H9 (cell line): Measurements from ENCODE around the gene FBXO28. TPM values are rescaled to one million over a fixed set of nuclear protein-coding genes. Genes with fewer than 3 reads are reported as not detected.

Experiments
- DNase-seq: peaks from one replicate; pipeline ENCODE4 v3.0.0-alpha.2; 2017
- H2AFZ ChIP-seq: one replicate; pipeline ENCODE4 v1.6.1; 2013; ENCODE audit warnings: mild to moderate bottlenecking, low read length, control low read depth, moderate library complexity
- H2AK5ac ChIP-seq: 2 replicates; pipeline ENCODE4 v1.6.1; 2013; ENCODE audit warnings: low read length, control low read depth, mixed read lengths; ENCODE audit not compliant: insufficient read length
- H2BK120ac ChIP-seq: one replicate; pipeline ENCODE4 v1.6.1; 2013; ENCODE audit warnings: low read depth, mild to moderate bottlenecking, low read length, control low read depth, inconsistent platforms; ENCODE audit not compliant: poor library complexity, severe bottlenecking
- H2BK12ac ChIP-seq: 2 replicates; pipeline ENCODE4 v1.6.1; 2013; ENCODE audit warnings: low read length, control low read depth, mixed read lengths, low read depth; ENCODE audit not compliant: insufficient read length
- H2BK15ac ChIP-seq: 2 replicates; pipeline ENCODE4 v1.6.1; 2013; ENCODE audit warnings: low read depth, low read length, control low read depth
- H2BK20ac ChIP-seq: one replicate; pipeline ENCODE4 v1.6.1; 2013; ENCODE audit warnings: low read depth, mild to moderate bottlenecking, low read length, control low read depth, inconsistent platforms; ENCODE audit not compliant: poor library complexity, severe bottlenecking
- H2BK5ac ChIP-seq: 2 replicates; pipeline ENCODE4 v1.6.1; 2013; ENCODE audit warnings: low read length, control low read depth, mixed read lengths; ENCODE audit not compliant: insufficient read length
- H3K14ac ChIP-seq: 2 replicates; pipeline ENCODE4 v1.6.1; 2013; ENCODE audit warnings: low read length, control low read depth; ENCODE audit not compliant: insufficient read depth
- H3K18ac ChIP-seq: 2 replicates; pipeline ENCODE4 v1.6.1; 2013; ENCODE audit warnings: low read depth, mild to moderate bottlenecking, mixed read lengths, low read length, control low read depth; ENCODE audit not compliant: insufficient read length
- H3K23ac ChIP-seq: 2 replicates; pipeline ENCODE4 v1.6.1; 2013; ENCODE audit warnings: low read length, control low read depth, mixed read lengths, low read depth; ENCODE audit not compliant: insufficient read length
- H3K23me2 ChIP-seq: 2 replicates; pipeline ENCODE4 v1.6.1; 2013; ENCODE audit warnings: low read depth, mild to moderate bottlenecking, mixed read lengths, low read length, control low read depth; ENCODE audit not compliant: insufficient read length, poor library complexity, severe bottlenecking
- H3K27ac ChIP-seq: 2 replicates; pipeline ENCODE4 v1.5.1; 2013; ENCODE audit warnings: low read length, control low read depth, mixed read lengths, low read depth; ENCODE audit not compliant: insufficient read length
- H3K27me3 ChIP-seq: 2 replicates; pipeline ENCODE4 v1.6.1; 2013; ENCODE audit warnings: low read length, control low read depth, inconsistent platforms; ENCODE audit not compliant: insufficient read depth
- H3K4ac ChIP-seq: 2 replicates; pipeline ENCODE4 v1.6.1; 2013; ENCODE audit warnings: low read depth, mild to moderate bottlenecking, control low read depth, inconsistent platforms, low read length, moderate library complexity
- H3K4me1 ChIP-seq: 2 replicates; pipeline ENCODE4 v1.6.1; 2013; ENCODE audit warnings: low read length, control low read depth, inconsistent platforms; ENCODE audit not compliant: insufficient read depth
- H3K4me2 ChIP-seq: 2 replicates; pipeline ENCODE4 v1.6.1; 2013; ENCODE audit warnings: low read length, control low read depth, mixed read lengths; ENCODE audit not compliant: insufficient read length, insufficient read depth
- H3K56ac ChIP-seq: 2 replicates; pipeline ENCODE4 v1.6.1; 2013; ENCODE audit warnings: low read depth, mild to moderate bottlenecking, mixed read lengths, low read length, control low read depth; ENCODE audit not compliant: insufficient read length
- H3K79me1 ChIP-seq: 2 replicates; pipeline ENCODE4 v1.6.1; 2013; ENCODE audit warnings: low read depth, mild to moderate bottlenecking, moderate library complexity, low read length, control low read depth, inconsistent platforms; ENCODE audit not compliant: insufficient read depth, poor library complexity, severe bottlenecking
- H3K79me2 ChIP-seq: 2 replicates; pipeline ENCODE4 v1.6.1; 2013; ENCODE audit warnings: low read length, control low read depth, inconsistent platforms; ENCODE audit not compliant: insufficient read depth
- H3K9ac ChIP-seq: 2 replicates; pipeline ENCODE4 v1.6.1; 2013; ENCODE audit warnings: low read length, control low read depth, mixed read lengths; ENCODE audit not compliant: insufficient read length; ENCODE audit errors: extremely low read depth
- H3K9me3 ChIP-seq: one replicate; pipeline ENCODE4 v1.6.1; 2013; ENCODE audit warnings: low read depth, low read length, inconsistent platforms; ENCODE audit not compliant: control insufficient read depth
- H3T11ph ChIP-seq: one replicate; pipeline ENCODE4 v1.6.1; 2013; ENCODE audit warnings: mild to moderate bottlenecking, low read length, control low read depth, inconsistent platforms
- H4K20me1 ChIP-seq: one replicate; pipeline ENCODE4 v1.6.1; 2013; ENCODE audit not compliant: control insufficient read depth, insufficient read length, insufficient read depth
- H4K5ac ChIP-seq: 2 replicates; pipeline ENCODE4 v1.6.1; 2013; ENCODE audit warnings: low read depth, mild to moderate bottlenecking, mixed read lengths, low read length, control low read depth; ENCODE audit not compliant: insufficient read length
- H4K8ac ChIP-seq: replicated peaks from 2 replicates; pipeline ENCODE4 v1.6.1; 2013; ENCODE audit warnings: low read length, control low read depth, mixed read lengths, low read depth; ENCODE audit not compliant: insufficient read length
- H4K91ac ChIP-seq: 2 replicates; pipeline ENCODE4 v1.6.1; 2013; ENCODE audit warnings: low read depth, mild to moderate bottlenecking, moderate library complexity, mixed read lengths, low read length, control low read depth; ENCODE audit not compliant: insufficient read length
- H3K27ac Mint-ChIP-seq, 3 experiments: 2 replicates in 2 of 3; 3 replicates in 1 of 3; pipeline ENCODE4 v1.8.0; 2020 to 2021; ENCODE audit warnings: mixed read lengths in 3 of 3, mild to moderate bottlenecking in 1 of 3, moderate library complexity in 1 of 3
- H3K27me3 Mint-ChIP-seq: 2 replicates; pipeline ENCODE4 v1.8.0; 2021; ENCODE audit warnings: low read depth, mild to moderate bottlenecking, moderate library complexity, mixed read lengths
- H3K36me3 Mint-ChIP-seq, 3 experiments: 2 replicates in 2 of 3; 3 replicates in 1 of 3; pipeline ENCODE4 v1.8.0; 2020 to 2021; ENCODE audit warnings: low read depth in 3 of 3, mixed read lengths in 3 of 3; ENCODE audit not compliant: insufficient read depth in 1 of 3
- H3K4me1 Mint-ChIP-seq, 2 experiments: 2 replicates each; pipeline ENCODE4 v1.8.0; 2020; ENCODE audit warnings: mixed read lengths in 2 of 2
- H3K4me3 Mint-ChIP-seq, 2 experiments: 2 replicates in 1 of 2; 3 replicates in 1 of 2; pipeline ENCODE4 v1.8.0; 2020 to 2021; ENCODE audit warnings: mild to moderate bottlenecking in 2 of 2, mixed read lengths in 2 of 2, moderate library complexity in 1 of 2
- H3K9me3 Mint-ChIP-seq, 2 experiments: 2 replicates in 1 of 2; 3 replicates in 1 of 2; pipeline ENCODE4 v1.8.0; 2020; ENCODE audit warnings: mild to moderate bottlenecking in 2 of 2, mixed read lengths in 2 of 2, moderate library complexity in 1 of 2
- WGBS: extraction: QIAGEN DNeasy Blood & Tissue Kit; methylation state at CpG from one replicate; pipeline ENCODE4 v1.1.7; 2013; ENCODE audit warnings: missing lambda C conversion rate, low lambda C conversion rate, mixed read lengths; ENCODE audit not compliant: insufficient read length; ENCODE audit errors: extremely low coverage; 5-methylcytosine and 5-hydroxymethylcytosine counted together
- total RNA-seq: library from RNA; stranded (reverse); gene quantifications from 2 replicates; pipeline ENCODE4 v1.2.1, GENCODE V29; 2021
- TF ChIP-seq, protein P1 (sequence below): fragments of 200-600 bp; sonication (generic); conservative IDR thresholded peaks from 3 replicates; pipeline ENCODE4 v1.8.0; 2021; ENCODE audit warnings: antibody characterized with exemption, mild to moderate bottlenecking

The FBXO28 gene
- total RNA-seq, 1 experiment from 2014 or later: 55.0 TPM

DNA sequence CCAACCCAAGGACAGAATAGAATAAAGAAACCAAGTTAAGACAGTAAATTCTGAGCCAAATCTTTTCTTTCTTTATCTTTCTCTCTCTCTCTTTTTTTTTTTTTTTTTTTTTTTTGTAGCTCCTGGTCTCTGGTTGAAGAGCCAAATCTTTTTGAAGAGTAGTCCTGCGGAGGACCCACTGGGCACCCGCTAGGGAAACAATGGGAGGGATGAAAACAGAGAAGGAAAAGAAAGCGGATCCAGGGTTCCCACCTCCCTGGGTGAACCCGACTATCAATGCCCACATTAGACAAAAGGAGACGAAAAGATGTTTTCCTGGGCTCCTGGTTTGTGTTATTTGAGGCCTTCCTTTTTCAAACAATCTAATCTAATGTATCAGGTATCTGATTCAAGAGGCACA is 49.8 kb upstream of the FBXO28 start:
- no peak overlapping the region for H2BK20ac ChIP-seq
- no peaks in the 10 kb centered on the region for H4K20me1 ChIP-seq
- H3K36me3 Mint-ChIP-seq: peaks cover 0 to 4% (median 0%) of the 10 kb centered on the region in 3 experiments; a peak in 1 of 7 replicates
- no peak overlapping the region for H4K91ac ChIP-seq
- no peak overlapping the region for H2BK5ac ChIP-seq
- H3K27me3 ChIP-seq: no peaks in the 10 kb centered on the region
- no peak overlapping the region for H3K27ac ChIP-seq
- no peak overlapping the region for H2BK15ac ChIP-seq
- no peaks in the 10 kb centered on the region for H3K79me2 ChIP-seq
- no peaks in the 10 kb centered on the region; a peak in 1 of 5 replicates for H3K9me3 Mint-ChIP-seq
- no peaks in the 10 kb centered on the region for H3K79me1 ChIP-seq
- H4K8ac ChIP-seq: no peak overlapping the region
- H4K5ac ChIP-seq: no peak overlapping the region
- no peak overlapping the region for H2AK5ac ChIP-seq
- no peak for DNase-seq
- H3T11ph ChIP-seq: no peak overlapping the region
- H3K4me2 ChIP-seq: no peak overlapping the region
- H3K27ac Mint-ChIP-seq: 0 out of 7 replicates have a peak overlapping the region, but pooled peaks of 1 of the 3 experiments have one; percentile 39
- H3K27me3 Mint-ChIP-seq: no peaks in the 10 kb centered on the region; the same call in none of the 2 replicates
- no peak overlapping the region for H2BK12ac ChIP-seq
- H3K9me3 ChIP-seq: no peaks in the 10 kb centered on the region
- H2AFZ ChIP-seq: no peak overlapping the region
- no peak overlapping the region for H3K23ac ChIP-seq
- no peak overlapping the region for H2BK120ac ChIP-seq
- H3K23me2 ChIP-seq: no peaks in the 10 kb centered on the region
- H3K56ac ChIP-seq: no peak overlapping the region
- no peak overlapping the region for H3K4me3 Mint-ChIP-seq
- peaks cover 13 to 22% of the 10 kb centered on the region in 2 experiments for H3K4me1 Mint-ChIP-seq
- H3K4ac ChIP-seq: no peak overlapping the region
- H3K9ac ChIP-seq: no peak overlapping the region
- TF ChIP-seq, protein P1, sequence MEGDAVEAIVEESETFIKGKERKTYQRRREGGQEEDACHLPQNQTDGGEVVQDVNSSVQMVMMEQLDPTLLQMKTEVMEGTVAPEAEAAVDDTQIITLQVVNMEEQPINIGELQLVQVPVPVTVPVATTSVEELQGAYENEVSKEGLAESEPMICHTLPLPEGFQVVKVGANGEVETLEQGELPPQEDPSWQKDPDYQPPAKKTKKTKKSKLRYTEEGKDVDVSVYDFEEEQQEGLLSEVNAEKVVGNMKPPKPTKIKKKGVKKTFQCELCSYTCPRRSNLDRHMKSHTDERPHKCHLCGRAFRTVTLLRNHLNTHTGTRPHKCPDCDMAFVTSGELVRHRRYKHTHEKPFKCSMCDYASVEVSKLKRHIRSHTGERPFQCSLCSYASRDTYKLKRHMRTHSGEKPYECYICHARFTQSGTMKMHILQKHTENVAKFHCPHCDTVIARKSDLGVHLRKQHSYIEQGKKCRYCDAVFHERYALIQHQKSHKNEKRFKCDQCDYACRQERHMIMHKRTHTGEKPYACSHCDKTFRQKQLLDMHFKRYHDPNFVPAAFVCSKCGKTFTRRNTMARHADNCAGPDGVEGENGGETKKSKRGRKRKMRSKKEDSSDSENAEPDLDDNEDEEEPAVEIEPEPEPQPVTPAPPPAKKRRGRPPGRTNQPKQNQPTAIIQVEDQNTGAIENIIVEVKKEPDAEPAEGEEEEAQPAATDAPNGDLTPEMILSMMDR: no peak
- H3K18ac ChIP-seq: no peak overlapping the region
- WGBS: no CpG with 5 or more reads among the region's 5 CpGs
- no peaks in the 10 kb centered on the region; the same call in 1 of the 2 replicates for H3K4me1 ChIP-seq
- H3K14ac ChIP-seq: no peak overlapping the region
